GM12892 (cell line): ENCODE measurements around the gene KCTD14.

Experiments
- POLR2A ChIP-seq: IDR thresholded peaks from 2 replicates; pipeline ENCODE4 v1.6.1; 2011; ENCODE audit warnings: low read depth, low read length, control low read depth
- POLR2AphosphoS5 ChIP-seq: IDR thresholded peaks from 2 replicates; pipeline ENCODE4 v1.6.1; 2011; ENCODE audit warnings: low read depth, low read length, control low read depth

GRCh38 chr11:78054971-78055370 lies 31.9 kb upstream of the KCTD14 start:
- TF ChIP-seq POLR2AphosphoS5, result no peak
- no peak for TF ChIP-seq POLR2A
